DMS 273 (cell line): Measurements from ENCODE around the gene HOXC5.
A peak's percentile ranks its signal among the peaks of the same experiment; 100 is the strongest.

ENCODE experiments used
- DNase-seq: peaks from one replicate; lab custom pipeline; 2025; ENCODE audit not compliant: unreplicated experiment; lab: John Stamatoyannopoulos, UW

Gene HOXC5

GRCh38 chr12:54006559-54007220 is 26.2 kb upstream of the HOXC5 start:
- DNase-seq, result no peak

GRCh38 chr12:54007538-54008259 is 25.2 kb upstream of the HOXC5 start:
- DNase-seq, result no peak

- DNase-seq, result no peak
Observed at GRCh38 chr12:54008260-54008552, 24.6 kb upstream of the HOXC5 start.

GRCh38 chr12:54009171-54010052 is 23.4 kb upstream of the HOXC5 start:
- DNase-seq, result peak; percentile 64

- DNase-seq, result no peak
Observed at GRCh38 chr12:54010053-54010971, 22.5 kb upstream of the HOXC5 start.

GRCh38 chr12:54010972-54011664 is 21.7 kb upstream of the HOXC5 start:
- DNase-seq, result no peak

GRCh38 chr12:54011665-54012532 is 21.0 kb upstream of the HOXC5 start:
- no peak for DNase-seq

GRCh38 chr12:54012631-54013409 is 20.0 kb upstream of the HOXC5 start:
- DNase-seq, result no peak

GRCh38 chr12:54014377-54015017 is 18.4 kb upstream of the HOXC5 start:
- no peak for DNase-seq

GRCh38 chr12:54015018-54015931 is 17.6 kb upstream of the HOXC5 start:
- no peak for DNase-seq

GRCh38 chr12:54016051-54016450 is 16.8 kb upstream of the HOXC5 start:
- DNase-seq, result no peak

- DNase-seq, result peak; percentile 65
Observed at GRCh38 chr12:54016478-54016964, 16.3 kb upstream of the HOXC5 start.

- DNase-seq, result peak; percentile 83
Observed at GRCh38 chr12:54017027-54017788, 15.6 kb upstream of the HOXC5 start.

- DNase-seq, result peak; percentile 97
Observed at GRCh38 chr12:54017878-54018467, 14.9 kb upstream of the HOXC5 start.

GRCh38 chr12:54018468-54018984 is 14.3 kb upstream of the HOXC5 start:
- DNase-seq, result no peak
